CD4-positive, alpha-beta T cell treated with Interleukin-6 for 4 hours (primary cell): ENCODE measurements around the gene RNU6-7.

Experiments
- DNase-seq: peaks from one replicate; pipeline ENCODE4 v3.0.0-alpha.2; 2020; ENCODE audit warnings: mixed read lengths

Gene RNU6-7

GRCh38 chr14:32201816-32202490, at the start of gene RNU6-7:
Gene RNU6-7 (plus strand): TSS chr14:32202045.
- DNase-seq = peak; percentile 24

GRCh38 chr14:32166029-32166428, 35.8 kb upstream of the RNU6-7 start:
- DNase-seq = no peak

GRCh38 chr14:32166924-32167323, 34.9 kb upstream of the RNU6-7 start:
- DNase-seq = no peak

GRCh38 chr14:32167907-32168306, 33.9 kb upstream of the RNU6-7 start:
- no peak for DNase-seq

GRCh38 chr14:32169191-32169590, 32.7 kb upstream of the RNU6-7 start:
- DNase-seq = no peak

- no peak for DNase-seq
These were observed 30.4 kb upstream of the RNU6-7 start for GRCh38 chr14:32171469-32171868.

- no peak for DNase-seq
These were observed 18.4 kb upstream of the RNU6-7 start for GRCh38 chr14:32183151-32184058.

GRCh38 chr14:32185097-32185496, 16.7 kb upstream of the RNU6-7 start:
- DNase-seq = no peak

- DNase-seq = no peak
These were observed 15.6 kb upstream of the RNU6-7 start for GRCh38 chr14:32186248-32186647.

- no peak for DNase-seq
These were observed 12.0 kb upstream of the RNU6-7 start for GRCh38 chr14:32189811-32190210.

- no peak for DNase-seq
These were observed 11.2 kb upstream of the RNU6-7 start for GRCh38 chr14:32190673-32191072.

- no peak for DNase-seq
These were observed 9.0 kb upstream of the RNU6-7 start for GRCh38 chr14:32192712-32193373.

- DNase-seq = no peak
These were observed 8.3 kb upstream of the RNU6-7 start for GRCh38 chr14:32193532-32193931.

GRCh38 chr14:32195636-32196035, 6.2 kb upstream of the RNU6-7 start:
- DNase-seq = no peak

GRCh38 chr14:32197919-32198318, 3.9 kb upstream of the RNU6-7 start:
- no peak for DNase-seq

- DNase-seq = no peak
These were observed 1.3 kb upstream of the RNU6-7 start for GRCh38 chr14:32200368-32201192.

- DNase-seq = peak; percentile 83
These were observed 541 bp upstream of the RNU6-7 start for GRCh38 chr14:32201193-32201815.

GRCh38 chr14:32202491-32202997, 699 bp downstream of the RNU6-7 start:
- DNase-seq = no peak

GRCh38 chr14:32202998-32203882, 1.4 kb downstream of the RNU6-7 start, which contains the start of gene RNU6-8:
Gene RNU6-8 (minus strand): TSS chr14:32203269.
- peak; percentile 88 for DNase-seq

- DNase-seq = peak; percentile 37
These were observed 2.1 kb downstream of the RNU6-7 start for GRCh38 chr14:32203928-32204357.

GRCh38 chr14:32205554-32205953, 3.7 kb downstream of the RNU6-7 start:
- DNase-seq = no peak
